SH-SY5Y (cell line): Measurements from ENCODE around the gene LIF.

Experiments
- GATA2 ChIP-seq: IDR thresholded peaks from 2 replicates; pipeline ENCODE4 v1.6.1; 2011; ENCODE audit warnings: mild to moderate bottlenecking, low read depth, low read length
- GATA3 ChIP-seq: IDR thresholded peaks from 2 replicates; pipeline ENCODE4 v1.6.1; 2011; ENCODE audit warnings: low read depth, mild to moderate bottlenecking, low read length, moderate library complexity

- no peak for TF ChIP-seq GATA2
- TF ChIP-seq GATA3, result no peak
Measured at GRCh38 chr22:30250661-30251267, 4.2 kb upstream of the LIF start.
